Ammon's horn (tissue), 1 donor: ENCODE measurements around the gene CLSTN2.

Experiments used
- DNase-seq: peaks from one replicate; pipeline ENCODE4 v3.0.0-alpha.2; 2016; ENCODE audit warnings: low spot score

The CLSTN2 gene

DNA sequence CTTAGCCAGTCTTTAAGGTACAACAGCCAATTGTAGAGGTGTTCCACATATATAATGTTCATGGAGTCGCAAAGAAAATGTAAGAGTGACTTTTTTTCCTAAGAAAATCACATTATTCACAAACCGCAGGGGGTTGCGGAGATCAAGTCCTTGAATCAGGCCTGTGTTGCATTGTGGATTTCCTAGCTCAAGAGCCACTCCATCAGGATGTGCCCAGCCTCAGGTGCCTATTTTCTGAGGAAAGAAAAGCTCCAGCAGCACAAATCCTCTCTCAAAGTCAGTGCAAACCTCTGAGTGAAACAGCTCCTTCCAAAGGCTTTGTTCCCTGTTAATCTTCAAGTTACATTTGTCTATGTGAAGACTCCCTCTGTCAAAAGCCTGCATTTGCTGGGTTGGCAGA, 349.4 kb downstream of the CLSTN2 start:
- no peak for DNase-seq

DNA sequence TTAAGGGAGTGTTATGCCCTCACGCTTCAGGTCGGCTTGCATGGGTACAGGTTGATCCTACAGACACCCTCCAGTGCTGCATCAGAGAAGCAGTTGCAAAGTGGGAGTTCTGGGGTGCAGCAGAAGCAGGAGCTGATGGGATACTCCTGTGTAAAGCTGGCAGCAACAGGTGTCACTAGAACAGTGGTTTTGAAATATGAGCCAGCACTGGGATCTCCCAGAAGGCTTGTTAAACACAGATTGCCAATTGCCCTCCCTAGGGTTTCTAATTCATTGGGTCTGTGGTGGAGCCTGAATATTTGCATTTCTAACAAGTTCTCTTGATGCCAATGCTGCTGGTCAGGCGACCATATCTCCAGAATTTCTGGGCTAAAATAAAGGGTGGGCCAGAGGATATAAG, 350.4 kb downstream of the CLSTN2 start:
- DNase-seq, result no peak

DNA sequence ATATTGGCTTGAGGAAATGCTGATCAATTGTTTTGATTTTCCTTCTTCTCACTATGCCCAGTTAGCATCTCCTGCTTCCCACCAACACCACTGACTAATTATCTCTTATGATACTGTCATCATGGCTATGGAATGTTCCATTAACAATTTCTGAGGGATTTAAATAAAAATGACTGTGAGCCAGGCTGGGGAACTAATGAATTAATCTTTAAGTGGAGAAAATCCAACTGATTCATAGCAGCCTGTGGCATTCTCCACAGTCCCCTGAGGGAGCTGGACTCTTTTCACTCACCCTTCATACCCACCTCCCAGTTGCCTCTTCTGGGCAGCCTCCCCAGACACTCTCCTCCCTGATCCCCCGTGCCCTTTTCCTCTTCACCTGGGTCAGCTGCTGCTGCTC, 353.6 kb downstream of the CLSTN2 start:
- DNase-seq, result no peak

- DNase-seq, result no peak
Measured at GRCh38 chr3:140290105-140290504, 355.1 kb downstream of the CLSTN2 start.

GRCh38 chr3:140292170-140292569, 357.2 kb downstream of the CLSTN2 start:
- no peak for DNase-seq

- DNase-seq, result no peak
Measured at GRCh38 chr3:140292684-140293083, 357.7 kb downstream of the CLSTN2 start.

- no peak for DNase-seq
Measured at GRCh38 chr3:140294058-140294457, 359.1 kb downstream of the CLSTN2 start.

- DNase-seq, result no peak
Measured at GRCh38 chr3:140296796-140297352, 361.9 kb downstream of the CLSTN2 start.

DNA sequence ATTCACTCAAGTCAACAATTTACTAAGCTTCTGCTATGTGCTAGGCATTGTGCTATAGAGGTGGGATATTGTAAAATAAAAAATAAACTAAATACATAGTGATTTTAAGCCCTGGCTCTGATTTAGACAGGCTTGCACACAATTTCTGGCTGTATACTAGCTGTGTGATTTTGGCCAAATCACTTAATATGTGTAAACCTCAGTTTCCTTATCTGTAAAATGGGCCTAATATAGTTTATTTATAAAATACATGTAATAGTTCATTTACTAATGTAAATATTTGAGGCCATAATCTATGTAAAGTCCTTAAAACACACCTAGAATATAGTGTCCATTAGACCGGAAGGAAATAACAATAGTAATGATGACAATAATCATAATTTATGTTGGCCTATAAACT, 363.1 kb downstream of the CLSTN2 start:
- no peak for DNase-seq

DNA sequence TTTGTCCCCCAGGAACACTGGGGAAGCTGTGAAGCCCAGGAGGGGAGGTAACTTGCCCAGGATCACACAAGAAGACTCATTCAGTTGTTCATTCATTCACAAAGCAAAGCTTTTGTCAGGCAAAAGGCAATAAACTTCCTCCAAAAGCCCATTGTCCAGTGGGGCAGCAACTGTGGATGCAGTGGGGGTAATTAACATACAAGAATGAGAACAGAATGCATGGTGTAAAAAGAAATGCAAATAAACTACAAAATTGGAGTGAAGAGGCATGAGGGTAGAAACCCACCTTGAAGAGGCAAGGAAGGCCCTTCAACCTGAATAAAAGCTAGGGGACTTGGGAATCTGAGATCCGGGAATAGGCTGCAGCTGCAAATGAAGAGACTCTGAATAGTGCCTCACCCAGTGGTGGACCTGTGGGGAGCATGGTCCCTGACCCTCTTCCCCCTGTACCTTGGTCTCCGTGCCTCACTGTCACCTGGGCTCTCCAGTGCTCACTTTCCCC, 363.6 kb downstream of the CLSTN2 start:
- no peak for DNase-seq

DNA sequence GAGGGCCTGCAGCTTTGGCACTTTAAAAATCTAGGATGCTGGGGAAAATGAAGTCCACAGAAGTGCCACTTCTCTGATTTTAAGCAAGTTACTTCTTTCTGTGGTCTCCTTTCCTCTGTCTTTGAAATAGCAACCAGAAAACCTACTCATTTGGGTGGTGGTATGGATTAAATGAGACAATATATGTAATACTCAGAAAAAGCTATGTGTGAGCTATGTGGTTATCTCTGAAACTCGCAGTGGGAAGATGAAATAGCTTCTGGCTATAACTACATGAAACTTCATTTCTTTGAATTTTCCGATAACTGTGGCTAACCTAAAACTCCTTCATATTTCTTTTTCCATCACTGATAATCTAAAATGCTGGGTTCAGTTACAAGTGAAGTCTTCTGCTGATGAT, 368.9 kb downstream of the CLSTN2 start:
- DNase-seq, result no peak

- peak; percentile 20 for DNase-seq
Measured at GRCh38 chr3:140308535-140308934, 373.6 kb downstream of the CLSTN2 start.

DNA sequence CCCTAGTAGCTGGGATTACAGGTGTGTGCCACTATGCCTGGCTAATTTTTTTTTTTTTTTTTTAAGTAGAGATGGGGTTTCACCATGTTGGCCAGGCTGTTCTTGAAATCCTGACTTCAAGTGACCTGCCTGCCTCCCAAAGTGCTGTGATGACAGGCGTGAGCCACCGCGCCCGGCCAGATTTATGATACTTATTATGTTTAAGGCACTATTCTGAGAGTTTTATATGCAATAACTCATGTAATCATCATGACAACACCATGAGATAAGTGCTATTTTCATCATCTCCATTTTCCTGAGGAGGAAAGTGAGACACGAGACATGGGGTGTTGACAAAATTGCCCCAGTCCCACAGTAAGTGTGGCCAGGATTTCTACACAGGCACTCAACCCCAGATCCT, 376.4 kb downstream of the CLSTN2 start:
- no peak for DNase-seq

DNA sequence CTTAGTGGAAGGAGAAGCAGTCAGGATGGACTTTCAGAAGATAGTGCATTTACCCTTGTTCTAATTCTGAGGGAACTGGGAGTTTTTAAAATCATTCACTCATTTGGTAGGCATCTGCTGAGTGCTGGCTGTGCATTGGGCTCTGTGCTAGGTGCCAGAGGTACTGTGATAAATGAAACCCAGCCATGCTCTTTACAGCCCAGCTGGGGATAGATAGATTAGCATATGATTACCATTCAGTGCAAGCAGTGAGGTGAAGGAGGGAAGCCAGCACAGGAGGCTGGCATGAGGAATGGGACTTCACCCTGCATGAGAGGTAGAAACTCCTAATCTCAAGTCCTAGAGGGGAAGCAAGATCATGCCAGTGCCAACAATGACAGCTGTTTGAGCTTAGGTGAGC, 381.0 kb downstream of the CLSTN2 start:
- DNase-seq, result no peak

GRCh38 chr3:140316466-140316865, 381.5 kb downstream of the CLSTN2 start:
- DNase-seq, result no peak

DNA sequence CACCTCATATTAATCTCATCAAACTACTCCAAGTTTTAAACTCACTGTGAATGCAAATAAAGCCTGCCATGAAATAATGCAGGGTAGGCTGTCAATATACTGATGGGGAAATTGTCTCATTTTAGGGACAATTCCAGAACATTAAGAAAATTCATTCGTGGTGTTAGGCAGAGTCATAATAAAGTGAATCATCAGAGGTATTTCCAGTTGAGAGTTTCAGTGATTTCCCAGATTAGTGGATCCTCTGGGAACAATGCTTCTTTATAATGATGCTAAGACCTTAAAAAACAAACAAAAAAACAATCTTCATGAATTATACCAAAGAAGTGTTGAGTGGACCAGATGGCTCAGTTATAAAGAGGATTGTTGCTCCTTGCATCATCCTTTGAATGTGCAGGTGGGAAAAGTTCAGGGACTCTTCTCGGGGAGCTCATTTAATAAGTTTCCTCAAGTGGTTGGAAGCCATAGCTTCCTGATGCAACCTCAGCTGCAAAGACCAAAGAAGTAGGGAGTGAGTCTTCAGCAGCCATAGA, 381.9 kb downstream of the CLSTN2 start:
- no peak for DNase-seq

DNA sequence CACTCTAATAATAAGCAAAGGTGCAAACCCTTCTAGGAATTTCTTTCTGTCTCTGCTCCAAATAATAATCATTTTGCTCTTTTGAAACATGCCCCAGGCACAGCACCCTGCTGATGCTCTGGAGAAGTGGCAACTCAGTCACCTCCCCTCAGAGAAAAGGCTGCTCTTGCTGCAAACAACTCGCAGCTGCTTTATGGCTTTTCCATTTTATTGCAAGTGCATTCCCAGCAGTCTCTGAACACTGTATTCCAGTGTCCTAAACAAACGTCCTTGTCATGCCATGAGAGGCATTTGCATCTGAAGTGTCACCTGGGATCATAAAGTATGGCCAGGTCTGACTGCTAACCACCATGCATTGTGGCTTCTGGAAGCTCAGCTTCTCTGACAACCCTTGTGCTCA, 384.8 kb downstream of the CLSTN2 start:
- no peak for DNase-seq

DNA sequence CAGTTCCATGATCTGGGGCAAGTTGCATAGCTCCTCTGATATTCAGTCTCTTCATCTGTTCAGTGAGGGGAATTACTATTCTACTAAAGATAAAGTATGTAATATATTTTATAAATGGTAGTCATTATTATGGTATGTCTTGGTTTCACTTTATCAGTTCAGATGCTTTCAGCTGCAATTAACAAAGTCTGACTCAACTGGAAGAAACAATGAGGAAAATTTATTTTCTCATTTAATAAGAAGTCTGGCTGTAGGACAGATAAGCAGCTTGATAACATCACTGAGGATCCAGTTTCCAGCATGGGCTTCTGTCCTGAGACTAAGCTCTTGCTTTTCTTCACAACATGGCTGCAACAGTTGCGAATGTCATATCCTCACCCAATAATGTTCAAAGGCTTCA, 388.6 kb downstream of the CLSTN2 start:
- no peak for DNase-seq

GRCh38 chr3:140332131-140332530, 397.1 kb downstream of the CLSTN2 start:
- no peak for DNase-seq

GRCh38 chr3:140334132-140334929, 399.3 kb downstream of the CLSTN2 start:
- DNase-seq, result no peak

DNA sequence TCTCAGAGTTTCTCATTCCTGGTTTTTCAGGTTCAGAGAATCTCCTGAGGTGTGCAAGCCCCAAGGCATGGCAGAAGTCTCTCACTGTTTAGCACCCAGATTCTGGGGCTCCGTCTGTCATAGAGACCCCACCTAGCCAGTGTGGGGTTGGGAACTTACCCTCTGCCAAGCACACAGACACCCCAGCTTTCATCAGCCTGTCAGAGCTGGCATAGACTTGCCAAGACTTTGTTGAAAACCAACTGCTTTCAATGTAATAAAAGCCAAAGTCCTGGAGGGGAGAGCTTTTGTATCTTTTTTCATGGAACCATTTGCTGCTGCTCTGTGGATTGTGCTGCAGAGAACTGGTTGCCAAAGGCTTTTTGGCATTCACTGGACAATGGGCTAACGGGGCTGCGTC, 401.5 kb downstream of the CLSTN2 start:
- DNase-seq, result no peak

GRCh38 chr3:140338916-140339315, 403.9 kb downstream of the CLSTN2 start:
- no peak for DNase-seq

DNA sequence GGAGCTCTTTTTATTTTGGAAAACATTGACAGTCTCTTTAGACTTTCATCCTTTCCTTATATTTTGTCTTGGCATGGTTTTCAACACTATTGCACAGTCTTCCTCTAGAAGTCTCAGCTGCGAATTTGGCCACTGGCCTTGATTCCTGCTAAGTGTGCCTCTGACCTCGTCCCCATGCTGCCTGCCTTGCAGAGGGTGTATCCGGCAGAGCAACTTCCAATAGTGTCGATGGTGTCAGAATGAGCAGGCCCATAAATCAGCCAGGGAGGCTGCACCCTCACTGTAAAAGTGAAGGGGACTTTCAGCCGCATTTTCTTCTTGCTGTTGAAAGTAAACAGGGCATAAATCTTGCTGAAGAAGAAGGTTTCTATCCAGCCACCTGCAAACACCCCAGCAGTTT, 406.2 kb downstream of the CLSTN2 start:
- no peak for DNase-seq
